GM12801 (cell line): ENCODE measurements around the gene NCBP3.

Experiments used
- CTCF ChIP-seq: IDR thresholded peaks from one replicate; pipeline ENCODE4 v1.5.1; 2011; ENCODE audit warnings: control low read depth; ENCODE audit not compliant: insufficient read length; ENCODE audit errors: extremely low read depth

The NCBP3 gene, protein sequence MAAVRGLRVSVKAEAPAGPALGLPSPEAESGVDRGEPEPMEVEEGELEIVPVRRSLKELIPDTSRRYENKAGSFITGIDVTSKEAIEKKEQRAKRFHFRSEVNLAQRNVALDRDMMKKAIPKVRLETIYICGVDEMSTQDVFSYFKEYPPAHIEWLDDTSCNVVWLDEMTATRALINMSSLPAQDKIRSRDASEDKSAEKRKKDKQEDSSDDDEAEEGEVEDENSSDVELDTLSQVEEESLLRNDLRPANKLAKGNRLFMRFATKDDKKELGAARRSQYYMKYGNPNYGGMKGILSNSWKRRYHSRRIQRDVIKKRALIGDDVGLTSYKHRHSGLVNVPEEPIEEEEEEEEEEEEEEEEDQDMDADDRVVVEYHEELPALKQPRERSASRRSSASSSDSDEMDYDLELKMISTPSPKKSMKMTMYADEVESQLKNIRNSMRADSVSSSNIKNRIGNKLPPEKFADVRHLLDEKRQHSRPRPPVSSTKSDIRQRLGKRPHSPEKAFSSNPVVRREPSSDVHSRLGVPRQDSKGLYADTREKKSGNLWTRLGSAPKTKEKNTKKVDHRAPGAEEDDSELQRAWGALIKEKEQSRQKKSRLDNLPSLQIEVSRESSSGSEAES

GRCh38 chr17:3845621-3846436, at the start of gene NCBP3:
Gene NCBP3 (minus strand): TSS chr17:3846246. CDS start chr17:3846223, 23 bp downstream.
- TF ChIP-seq CTCF, result no peak

- TF ChIP-seq CTCF, result no peak
Observed at GRCh38 chr17:3895354-3895753, 49.3 kb upstream of the NCBP3 start.

- TF ChIP-seq CTCF, result no peak
Observed at GRCh38 chr17:3894911-3895343, 48.9 kb upstream of the NCBP3 start.

- TF ChIP-seq CTCF, result no peak
Observed at GRCh38 chr17:3894188-3894587, 48.1 kb upstream of the NCBP3 start.

- no peak for TF ChIP-seq CTCF
Observed at GRCh38 chr17:3893720-3894116, 47.7 kb upstream of the NCBP3 start.

DNA sequence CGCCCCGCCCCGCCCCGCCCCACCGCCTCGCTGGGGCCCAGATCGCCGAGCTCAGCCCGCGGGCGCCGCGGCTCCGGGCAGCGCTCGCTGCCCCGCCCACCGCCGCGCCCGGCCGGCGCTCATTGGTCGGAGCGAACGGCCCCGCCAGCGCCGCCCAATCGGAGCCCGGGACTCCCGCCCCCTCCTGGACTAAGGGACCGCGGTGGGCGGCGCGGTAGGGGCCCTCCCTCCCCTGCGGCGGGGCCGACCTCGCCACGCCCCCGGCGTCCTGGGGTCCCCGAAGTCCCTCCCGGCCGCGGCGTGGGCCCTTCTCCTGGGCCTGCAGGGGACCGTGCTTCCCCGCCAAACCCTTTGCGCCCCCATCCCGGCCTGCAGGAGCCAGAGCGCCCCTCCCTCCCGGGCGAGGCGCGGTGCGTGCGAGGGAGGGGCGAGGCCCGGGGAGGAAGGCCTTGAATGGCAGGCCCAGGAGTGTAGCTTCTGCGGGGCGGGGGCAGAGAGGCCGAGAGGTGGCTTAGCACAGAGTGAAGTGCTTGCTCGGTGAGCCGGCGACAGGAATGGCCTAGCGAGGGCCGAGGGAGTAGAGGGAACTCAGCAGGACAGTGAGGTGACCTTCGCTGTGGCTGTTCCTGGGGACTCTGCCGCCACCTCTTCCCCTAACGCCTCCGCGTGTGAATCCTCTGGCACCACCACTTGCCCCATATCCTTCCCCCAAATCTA, 47.1 kb upstream of the NCBP3 start, which contains the start of gene CAMKK1:
Gene CAMKK1 (minus strand): TSS at position 51 of the 717 bp plus-strand sequence. CDS start 7,366 bp downstream, outside the sequence.
- no peak for TF ChIP-seq CTCF
